Smooth muscle cell of the brain vasculature (primary cell): Measurements from ENCODE around the gene CD48.
"Not testable (repeated sequence)": the region's sequence is repeated elsewhere in the genome, so short reads cannot be mapped to it uniquely, and the experiment has no call there.

ENCODE experiments used
- DNase-seq: peaks from one replicate; pipeline ENCODE4 v3.0.0-alpha.2; 2012; ENCODE audit warnings: low read depth, low spot score

CD48 gene

DNA sequence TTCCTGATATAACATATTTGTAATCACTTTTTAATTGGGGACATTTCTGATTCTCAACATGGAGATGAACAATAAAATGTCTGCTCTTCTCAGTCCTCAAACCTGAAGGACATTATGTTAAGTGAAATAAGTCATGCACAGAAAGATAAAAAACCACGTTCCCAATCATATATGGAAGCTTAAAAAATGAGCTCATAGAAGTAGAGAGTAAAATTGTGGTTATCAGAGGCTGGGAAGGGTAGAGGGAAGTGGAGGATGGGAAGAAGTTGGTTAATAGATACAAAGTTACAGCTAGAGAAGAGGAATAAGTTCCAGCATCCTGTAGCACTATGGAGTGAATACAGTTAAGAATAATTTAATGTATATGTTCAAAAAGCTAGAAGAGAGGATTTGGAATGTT is 1.5 kb upstream of the CD48 start:
- DNase-seq, result no peak

DNA sequence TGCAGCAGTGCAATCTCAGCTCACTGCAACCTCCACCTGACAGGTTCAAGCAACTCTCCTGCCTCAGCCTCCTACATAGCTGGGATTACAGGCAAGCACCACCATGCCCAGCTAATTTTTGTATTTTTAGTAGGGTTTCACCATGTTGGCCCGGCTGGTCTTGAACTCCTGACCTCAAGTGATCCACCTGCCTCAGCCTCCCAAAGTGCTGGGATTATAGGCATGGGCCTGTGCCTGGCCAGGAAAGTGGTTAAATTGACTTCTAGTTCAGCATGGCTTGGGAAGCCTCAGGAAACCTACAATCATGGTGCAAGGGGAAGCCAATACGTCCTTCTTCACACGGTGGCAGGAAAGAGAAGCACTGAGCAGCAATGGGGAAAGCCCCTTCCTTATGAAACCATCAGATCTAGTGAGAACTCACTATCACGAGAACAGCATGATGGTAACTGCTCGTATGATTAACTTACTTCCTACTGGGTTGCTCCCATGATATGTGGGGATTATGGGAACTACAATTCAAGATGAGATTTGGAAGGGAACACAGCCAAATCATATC is 981 bp upstream of the CD48 start:
- DNase-seq, result not testable (repeated sequence)

DNA sequence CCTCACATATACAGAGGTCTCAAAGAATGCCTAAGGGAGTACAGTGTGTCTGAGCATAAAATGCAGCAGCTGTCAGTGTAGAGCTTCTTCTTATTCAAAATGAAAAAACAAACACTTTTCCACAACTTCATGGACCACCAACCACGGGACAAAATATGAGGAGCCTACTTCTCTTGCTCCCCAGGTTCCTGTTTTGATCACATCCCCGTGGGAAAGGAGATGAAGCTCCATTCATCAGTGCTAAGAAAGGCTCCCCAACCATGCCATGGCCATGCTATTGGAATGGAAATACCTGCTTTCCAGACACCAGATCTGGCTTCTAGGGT is 383 bp downstream of the CD48 start:
- DNase-seq, result no peak

DNA sequence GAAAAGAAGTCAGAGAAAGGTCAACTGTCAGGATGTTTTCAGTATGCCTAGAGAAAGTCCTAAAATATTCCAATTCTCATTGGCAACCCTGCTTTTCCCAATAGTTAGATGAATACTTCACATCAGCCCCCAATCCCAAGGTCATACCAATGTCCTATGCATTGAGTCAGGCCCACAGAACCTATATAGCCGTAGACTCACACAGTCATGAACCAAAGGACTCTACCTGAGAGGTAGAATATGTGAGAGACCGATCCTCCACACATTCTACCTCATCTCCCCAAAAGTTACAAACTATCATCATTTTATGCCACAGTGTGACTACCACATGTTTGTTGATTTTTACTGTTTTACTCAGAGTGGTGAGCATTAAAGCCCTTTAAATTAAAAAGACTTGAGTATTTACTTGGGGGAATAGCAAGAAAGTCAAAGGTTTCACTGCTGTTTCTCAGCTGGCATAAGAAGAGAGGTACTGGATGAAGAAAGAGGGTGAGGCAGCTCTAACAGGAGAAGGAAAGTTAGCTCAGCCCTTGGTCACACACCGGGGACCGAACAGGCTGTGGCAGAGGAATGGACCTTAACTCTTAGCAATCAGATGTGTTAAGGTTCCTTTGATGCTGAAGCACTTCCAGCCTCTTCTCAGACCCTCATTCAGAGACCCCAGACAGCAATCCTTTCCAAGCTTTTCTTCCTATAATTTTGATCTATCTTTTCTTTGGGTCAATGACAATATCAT is 937 bp downstream of the CD48 start:
- no peak for DNase-seq

DNA sequence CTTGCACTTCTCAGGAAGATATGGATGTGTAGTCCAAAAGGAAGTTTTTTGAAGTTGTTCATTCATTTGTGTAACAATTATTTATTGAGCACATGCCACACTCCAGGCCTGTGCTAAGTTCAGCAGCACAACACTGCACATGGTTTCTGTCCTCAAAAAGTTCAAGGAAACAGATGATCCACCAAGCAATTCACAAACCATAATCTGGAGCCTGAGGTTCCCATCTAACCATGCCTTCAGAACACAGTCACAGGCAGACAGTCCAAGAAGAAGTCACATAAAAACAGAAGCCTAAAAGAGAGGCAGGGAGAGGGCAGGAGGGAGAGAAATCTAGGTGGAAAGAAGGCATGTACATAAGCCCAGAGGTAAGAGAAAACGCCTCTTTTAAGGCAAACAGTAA is 1.9 kb downstream of the CD48 start:
- no peak for DNase-seq

DNA sequence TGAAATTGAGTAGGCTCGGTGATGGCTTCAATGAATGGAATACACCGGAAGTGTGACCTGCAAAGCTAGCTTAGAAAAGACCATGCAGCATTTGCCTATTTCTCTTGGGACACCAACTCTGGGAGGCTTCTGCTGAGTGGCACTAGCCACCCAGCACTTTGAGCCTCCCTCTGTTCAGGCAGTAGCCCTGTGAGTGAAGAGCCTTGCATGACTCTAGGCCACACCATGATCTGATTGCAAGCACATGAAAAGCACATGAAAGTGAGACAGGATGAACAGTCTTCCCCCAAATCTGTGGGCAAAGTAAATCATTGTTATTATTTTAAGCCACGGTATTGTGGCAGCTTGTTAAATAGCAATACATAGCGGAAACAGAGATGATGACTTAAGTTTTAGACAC is 2.8 kb downstream of the CD48 start:
- DNase-seq, result no peak

DNA sequence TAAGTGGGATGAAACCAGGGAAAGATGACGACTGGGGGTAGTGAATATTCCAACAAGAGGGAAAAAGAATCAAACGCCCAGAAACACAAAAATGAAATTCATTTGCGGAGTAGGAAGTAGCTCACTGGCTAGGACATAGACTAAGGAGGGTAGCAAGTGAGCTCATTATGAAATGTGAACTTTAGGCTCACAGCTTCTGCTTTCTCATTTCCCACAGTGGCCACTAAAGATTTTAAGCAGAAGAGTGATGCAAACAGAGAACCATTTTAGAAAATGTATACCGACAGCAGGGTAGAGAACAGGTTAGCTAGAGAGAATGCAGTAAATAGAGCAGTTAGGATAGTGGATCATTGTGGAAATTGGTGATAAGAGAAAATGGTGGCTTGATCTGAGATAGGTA is 3.5 kb downstream of the CD48 start:
- DNase-seq, result no peak

DNA sequence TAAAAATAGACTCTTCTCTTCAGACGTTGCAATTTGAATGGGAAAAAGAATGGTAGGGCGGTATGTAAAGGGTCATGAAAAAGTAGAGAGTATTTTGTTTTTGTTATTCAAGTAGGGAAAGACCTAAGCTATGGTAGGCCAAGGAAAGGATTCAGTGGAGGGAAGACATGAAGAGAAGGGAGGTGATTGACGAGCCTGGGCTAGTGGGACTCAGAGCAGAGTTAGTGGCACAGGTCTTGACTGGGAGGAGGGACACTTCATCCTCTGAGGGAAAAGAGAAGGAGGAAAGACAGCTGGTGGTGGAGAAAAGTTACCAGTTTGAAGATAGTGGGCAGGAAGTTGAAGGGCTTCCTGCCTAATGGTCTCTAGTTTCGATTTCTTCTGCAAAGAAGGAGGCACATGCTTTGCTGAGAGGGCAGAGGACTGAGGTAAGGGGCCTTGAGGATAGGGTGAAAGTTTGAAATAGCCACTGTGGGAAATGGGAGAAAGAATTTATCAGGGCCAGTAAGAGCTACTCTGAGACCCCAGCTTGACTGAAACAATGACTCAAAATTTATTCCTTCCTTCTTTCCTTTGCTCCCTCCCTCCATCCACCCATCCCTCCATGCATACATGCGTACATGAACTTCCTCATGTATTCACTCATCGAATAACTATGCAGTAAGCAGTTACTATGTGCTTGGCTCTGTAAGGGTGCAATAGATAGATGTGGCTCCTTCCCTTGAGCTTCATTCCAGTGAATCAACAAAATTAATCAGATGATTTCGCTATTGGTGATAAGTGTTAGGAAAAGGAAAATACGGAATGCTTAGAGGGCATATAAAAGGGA is 4.2 kb downstream of the CD48 start:
- DNase-seq, result no peak

DNA sequence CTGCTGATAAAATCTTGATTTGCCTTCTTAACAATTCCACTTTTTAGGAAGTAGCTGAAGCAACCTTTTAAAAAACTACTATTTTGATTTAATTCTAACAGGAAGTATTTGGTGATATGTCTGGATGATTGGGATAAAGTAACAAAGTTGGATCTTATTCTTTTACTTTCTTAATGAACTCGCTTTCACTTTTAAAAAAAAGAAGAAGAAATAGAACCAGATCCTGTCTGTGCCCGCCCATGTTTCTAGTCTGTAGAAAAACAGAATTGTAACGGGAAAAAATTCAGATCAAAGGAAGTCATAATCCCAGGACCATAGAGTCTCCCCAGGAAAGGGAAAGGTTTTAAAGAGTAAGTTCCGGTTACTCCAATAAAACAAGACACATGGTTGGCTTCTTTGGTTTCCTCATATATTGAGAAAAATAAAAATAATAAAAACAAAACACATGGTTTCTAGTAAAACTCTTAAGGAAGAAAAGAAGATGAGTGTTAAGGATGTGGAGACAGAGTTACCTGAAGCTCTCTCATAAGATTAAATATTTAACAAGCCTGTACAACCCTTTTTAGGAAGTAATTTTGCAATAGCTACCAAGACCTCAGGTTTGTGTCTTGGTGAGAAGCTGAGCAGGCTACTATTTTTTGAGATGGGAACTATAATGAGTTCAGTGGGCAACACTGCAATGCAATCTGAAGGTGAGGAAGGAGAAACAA is 4.9 kb downstream of the CD48 start:
- no peak for DNase-seq

DNA sequence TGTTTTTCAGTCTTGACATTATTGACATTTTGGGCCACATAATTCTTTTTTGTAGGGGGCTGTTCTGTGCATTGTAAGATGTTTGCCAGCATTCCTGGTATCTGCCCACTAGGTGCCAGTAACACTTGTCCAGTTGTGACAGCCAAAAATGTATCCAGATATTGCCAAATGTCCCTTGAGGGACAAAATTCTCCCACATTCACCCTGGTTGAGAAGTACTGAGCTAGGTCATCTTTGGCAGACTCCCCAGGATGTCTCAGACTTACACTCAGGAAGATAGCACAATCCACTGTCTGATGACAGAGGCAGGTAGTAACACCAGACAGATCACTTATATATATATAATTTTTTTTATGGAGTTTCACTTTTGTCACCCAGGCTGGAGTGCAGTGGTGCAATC is 5.9 kb downstream of the CD48 start:
- DNase-seq, result no peak

DNA sequence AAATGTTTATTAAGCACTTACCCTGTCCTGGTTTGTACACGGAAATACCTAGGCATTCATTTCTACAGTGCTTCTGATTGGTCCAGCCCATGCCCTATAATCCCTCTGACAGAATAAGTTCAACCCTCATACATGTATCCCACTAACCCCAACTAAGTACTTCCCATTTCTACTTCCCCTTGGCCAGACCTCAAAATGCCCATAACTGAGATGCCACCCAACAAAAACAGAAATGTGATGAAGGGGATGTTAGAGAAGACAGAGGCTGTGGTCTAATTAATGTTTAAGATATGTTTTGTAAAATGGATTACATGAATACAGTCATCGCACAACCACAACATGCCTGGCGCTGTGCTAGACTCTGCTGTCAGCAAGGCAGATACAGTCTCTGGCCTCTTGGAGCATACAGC is 6.4 kb downstream of the CD48 start:
- not testable (repeated sequence) for DNase-seq

DNA sequence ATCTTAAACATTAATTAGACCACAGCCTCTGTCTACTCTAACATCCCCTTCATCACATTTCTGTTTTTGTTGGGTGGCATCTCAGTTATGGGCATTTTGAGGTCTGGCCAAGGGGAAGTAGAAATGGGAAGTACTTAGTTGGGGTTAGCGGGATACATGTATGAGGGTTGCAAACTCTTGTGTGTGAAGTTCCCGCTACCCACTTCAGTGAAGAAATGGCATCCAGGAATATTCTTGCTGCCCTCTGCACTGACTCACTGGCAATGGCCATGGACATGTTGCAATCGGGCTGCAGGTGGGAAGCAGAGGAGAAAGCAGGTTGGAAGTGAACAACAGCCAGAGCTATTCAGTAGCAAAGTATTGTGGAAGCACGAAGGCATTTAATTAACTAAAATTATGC is 7.4 kb downstream of the CD48 start:
- DNase-seq, result no peak

DNA sequence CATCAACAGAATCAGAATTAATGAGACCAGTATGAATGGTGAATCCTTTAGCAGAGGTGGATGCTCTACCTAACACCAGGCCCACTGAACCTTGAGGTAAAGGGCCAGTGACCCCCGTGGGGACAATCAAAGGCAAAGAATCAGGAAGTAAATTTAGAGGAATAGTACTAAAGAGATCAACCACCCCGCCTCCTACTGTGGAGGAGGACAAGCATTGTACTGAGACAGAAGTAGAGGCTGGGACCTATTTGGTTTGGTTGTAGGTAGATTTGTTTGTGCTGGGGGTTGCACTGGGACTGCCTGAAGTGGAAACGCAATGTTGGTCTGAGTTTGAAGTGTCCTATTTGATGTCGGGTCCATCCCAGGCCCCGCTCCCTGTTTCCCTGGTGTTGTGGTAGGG is 9.5 kb downstream of the CD48 start:
- no peak for DNase-seq

DNA sequence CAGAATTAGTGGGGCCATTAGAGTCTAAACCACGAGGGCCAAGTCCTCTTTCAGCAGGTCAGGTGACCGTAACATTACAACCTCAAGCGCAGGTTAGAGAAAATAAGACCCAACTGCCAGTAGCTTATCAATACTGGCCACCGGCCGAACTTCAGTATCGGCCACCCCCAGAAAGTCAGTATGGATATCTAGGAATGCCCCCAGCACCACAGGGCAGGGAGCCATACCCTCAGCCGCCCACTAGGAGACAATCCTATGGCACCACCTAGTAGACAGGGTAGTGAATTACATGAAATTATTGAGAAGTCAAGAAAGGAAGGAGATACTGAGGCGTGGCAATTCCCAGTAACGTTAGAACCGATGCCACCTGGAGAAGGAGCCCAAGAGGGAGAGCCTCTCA is 19.2 kb downstream of the CD48 start:
- DNase-seq, result not testable (repeated sequence)

DNA sequence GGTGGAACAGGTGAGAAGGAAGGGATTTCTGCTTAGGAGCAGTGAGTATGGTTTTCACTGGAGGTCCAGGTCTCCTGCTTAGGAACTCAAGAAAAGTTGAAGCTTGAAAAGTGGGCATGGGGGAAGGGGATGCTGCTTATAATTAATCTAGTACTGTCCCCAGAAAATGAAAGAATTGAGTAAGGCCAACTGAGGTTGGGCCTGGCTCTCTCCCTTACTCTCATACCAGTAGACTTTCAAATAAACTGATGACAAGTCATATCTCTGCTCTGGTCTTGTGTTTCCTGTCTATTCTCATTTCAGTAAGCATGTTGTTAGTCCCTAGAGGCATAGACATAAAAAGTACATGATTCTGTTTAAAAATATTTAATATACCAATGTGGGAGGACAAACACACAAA is 26.4 kb downstream of the CD48 start:
- DNase-seq, result no peak

DNA sequence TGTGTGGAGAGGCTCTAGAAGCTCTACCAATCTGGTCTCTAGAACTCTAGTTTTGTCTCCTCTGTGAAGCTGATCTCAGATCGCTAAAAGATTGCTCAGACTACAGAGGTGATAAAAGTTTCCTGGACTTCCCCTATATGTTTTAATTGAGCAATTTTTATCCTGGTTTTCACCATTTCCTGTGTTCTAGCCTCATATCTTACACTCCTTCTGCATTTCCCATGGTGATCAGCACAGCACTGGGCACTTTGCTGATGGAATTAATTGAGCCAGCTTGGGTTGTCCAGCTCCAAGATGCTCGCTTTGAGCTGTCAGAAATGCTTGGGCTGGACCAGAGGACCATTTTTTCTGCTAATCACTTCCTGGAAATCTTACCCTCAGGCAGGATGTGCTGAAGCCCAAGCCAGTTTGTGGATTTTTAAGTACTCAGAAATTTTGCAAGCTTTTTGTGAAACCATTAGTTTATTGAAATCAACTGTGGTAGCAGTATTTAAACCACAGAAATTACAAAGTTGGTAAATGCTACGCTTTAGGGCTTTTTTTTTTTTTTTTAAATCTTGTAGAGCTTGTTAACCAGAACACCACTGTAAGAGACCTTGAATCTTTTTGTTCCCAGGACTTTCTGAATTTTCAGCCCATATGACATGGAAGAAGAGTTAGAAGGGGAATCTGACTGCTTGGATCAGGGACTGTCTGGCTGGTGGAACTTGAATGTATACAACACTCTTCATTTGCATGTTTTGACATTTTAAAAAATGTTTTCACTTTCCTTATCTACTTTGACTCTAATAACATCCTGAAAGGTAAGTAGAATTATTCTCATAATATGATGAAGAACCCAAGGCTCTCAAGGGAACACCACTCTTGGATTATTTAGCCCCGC is 28.4 kb downstream of the CD48 start:
- no peak for DNase-seq

DNA sequence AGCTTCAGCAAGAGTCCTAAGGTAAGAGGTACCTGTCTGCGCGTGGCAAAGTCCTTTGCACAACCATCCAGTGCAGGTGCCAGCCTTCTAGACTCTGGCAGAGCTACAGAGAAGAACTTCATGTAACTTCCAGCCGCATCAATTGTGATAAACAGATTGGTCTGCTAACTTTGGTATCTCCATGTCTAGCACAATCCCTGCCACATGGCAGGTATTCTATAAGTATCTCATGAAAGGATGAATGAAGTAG is 29.8 kb downstream of the CD48 start:
- no peak for DNase-seq

DNA sequence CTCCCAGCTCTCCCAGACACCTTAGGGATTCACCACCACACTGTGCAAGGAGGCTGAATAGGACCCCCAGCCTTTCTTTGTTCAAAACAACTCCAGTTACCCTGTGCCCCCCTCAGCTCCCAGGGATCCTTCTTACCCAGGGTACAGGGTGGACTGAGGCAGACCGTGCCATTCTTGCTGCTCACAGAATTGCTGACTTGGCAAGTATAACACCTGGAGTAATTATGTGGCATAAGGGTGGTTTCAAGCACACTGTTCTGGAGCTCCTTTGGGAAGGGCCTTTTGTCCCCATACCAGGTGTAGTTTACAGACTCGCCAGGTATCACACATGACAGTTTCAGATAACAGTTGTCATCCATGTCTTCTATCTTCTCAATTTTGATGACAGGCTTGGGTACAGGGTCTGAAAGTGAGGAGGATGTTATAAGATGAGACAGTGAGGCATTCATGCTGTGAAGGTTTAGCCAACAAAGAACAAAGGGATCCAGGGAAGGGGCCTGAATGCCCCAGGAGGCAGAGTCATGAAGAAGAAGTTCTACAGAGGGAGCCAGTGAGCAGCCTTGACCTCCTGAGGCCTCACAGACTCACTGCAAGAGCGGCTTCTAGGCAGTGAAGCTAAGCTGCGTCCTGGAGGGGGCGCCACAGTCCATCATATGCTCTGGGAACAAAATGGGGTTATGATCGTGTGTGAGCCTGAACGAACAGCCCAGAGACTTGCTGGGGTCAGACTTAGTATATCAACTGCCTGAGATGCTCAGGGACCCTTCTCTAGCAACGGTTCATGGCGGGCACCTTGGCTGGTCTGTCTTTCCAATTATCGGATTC is 30.3 kb downstream of the CD48 start:
- DNase-seq, result no peak

DNA sequence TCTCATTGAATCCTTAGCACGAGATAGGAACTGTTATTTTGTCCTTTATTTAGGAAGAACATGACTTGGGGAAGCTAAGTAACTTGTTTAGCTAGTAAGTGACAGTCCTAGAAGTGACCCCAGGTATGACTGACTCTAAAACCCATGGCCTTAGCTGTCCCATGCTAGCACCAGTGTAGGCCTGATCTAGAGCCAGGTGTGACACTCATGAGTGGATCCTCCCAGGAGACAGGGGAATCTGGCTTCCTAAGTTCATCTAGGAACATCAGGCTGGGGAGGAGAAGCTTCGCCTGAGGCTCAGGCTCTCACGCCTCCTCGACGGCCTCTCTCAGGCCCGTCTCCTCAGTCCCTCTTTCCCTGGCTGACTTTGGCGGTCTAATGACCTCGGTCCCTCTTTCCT is 31.2 kb downstream of the CD48 start:
- no peak for DNase-seq

DNA sequence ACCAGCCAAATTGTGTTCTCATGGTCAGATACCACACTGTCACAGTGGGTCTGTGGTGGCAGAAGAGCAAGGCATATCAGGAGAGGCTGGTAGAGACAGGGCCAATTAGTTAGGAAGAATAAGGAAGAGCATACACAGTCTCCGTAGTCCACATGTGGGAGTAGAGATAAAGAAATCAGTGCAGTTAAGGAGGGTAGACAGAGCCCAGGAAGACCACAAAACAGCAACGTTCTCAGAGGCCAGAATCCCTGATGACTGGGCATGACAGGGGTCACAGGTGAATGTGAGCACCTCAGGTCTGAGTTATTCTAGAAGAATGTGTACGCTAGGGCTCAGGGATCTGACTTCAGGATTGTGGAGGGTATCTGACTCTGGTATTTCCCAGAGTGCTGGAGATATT is 31.7 kb downstream of the CD48 start:
- DNase-seq, result no peak
